ENCODE measurements around the gene TERB1.

Gene TERB1

DNA sequence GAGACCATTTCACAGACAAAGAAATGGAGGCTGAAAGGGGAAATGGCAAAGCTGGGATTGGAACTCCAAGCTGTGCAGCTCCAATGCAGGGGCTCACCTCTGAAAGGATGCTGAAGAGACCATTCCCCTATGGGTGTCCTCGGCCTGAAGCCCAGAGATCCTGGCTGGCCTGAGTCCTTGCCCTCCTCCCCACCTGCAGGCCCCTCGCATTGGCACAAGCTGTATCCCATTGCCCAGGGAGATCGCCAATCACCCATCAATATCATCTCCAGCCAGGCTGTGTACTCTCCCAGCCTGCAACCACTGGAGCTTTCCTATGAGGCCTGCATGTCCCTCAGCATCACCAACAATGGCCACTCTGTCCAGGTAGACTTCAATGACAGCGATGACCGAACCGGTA is 45.4 kb upstream of the TERB1 start:
- H3K27ac ChIP-seq = no peak overlapping the region
- TF ChIP-seq ZFX (IDR thresholded peaks at IDR 0.05) = no peak
- TF ChIP-seq, protein P1, sequence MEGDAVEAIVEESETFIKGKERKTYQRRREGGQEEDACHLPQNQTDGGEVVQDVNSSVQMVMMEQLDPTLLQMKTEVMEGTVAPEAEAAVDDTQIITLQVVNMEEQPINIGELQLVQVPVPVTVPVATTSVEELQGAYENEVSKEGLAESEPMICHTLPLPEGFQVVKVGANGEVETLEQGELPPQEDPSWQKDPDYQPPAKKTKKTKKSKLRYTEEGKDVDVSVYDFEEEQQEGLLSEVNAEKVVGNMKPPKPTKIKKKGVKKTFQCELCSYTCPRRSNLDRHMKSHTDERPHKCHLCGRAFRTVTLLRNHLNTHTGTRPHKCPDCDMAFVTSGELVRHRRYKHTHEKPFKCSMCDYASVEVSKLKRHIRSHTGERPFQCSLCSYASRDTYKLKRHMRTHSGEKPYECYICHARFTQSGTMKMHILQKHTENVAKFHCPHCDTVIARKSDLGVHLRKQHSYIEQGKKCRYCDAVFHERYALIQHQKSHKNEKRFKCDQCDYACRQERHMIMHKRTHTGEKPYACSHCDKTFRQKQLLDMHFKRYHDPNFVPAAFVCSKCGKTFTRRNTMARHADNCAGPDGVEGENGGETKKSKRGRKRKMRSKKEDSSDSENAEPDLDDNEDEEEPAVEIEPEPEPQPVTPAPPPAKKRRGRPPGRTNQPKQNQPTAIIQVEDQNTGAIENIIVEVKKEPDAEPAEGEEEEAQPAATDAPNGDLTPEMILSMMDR (conservative IDR thresholded peaks at IDR 0.05) = no peak

DNA sequence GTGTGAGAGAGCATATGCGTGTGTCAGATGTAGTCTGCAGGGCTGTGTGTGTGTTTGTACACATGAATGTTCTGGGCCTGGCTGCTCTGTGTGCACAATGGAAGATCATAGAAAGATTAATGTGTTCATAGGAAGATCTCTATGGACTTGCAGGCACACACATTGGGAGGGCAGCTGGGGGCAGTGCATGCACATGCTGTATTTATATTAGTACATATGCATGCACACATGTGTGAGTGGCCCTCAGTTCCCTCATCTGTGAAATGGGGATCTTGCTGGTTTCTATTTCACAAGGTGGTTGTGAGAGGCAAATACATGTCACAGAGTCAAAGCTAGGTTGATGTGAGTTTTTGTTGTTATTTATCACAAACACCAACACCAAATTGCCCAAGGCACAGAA is 44.9 kb upstream of the TERB1 start:
- no peak for TF ChIP-seq ZFX (IDR thresholded peaks at IDR 0.05)
- TF ChIP-seq, protein P1 (conservative IDR thresholded peaks at IDR 0.05) = no peak
- H3K27ac ChIP-seq = no peak overlapping the region

DNA sequence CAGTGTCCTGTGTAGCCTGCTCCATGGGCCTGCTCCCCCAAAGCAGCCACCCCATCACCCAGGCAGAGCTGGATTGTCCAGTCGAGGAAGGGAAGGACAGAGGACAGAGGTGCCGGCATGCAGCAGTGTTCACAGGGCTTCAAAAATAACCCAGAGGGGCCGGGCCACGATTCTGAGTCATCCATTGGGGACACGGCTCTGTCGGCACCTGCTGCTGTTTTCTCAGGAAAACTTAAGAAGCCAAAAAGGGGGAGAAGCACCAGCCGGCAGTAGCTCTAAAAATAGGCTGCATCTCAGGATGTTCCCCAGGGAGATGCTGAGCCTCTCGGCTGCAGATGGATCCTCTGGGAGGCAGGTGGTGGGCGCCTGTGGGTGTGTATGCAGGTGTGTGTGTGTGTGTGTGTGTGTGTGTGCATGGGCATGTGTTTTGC is 44.4 kb upstream of the TERB1 start:
- TF ChIP-seq, protein P1 (conservative IDR thresholded peaks at IDR 0.05) = no peak
- TF ChIP-seq ZFX (IDR thresholded peaks at IDR 0.05) = no peak
- no peak overlapping the region for H3K27ac ChIP-seq

DNA sequence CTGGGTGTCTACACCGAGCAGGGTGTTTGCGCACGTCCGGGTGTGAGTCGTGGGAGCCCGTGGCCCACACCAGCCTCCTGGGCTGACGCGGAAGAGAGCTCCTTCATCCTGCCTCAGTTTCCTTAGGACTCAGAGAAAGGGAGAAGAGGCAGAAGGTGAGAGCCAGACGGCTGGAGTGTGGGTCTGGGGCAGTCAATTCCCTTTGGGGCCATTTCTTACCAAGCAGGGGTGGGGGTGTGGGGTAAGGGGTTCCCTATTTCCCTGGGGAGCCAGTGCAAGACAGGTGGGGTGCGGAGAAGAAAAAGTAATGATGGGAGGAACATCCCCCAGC is 43.7 kb upstream of the TERB1 start:
- no peak overlapping the region for H3K27ac ChIP-seq
- TF ChIP-seq, protein P1 (conservative IDR thresholded peaks at IDR 0.05) = no peak
- TF ChIP-seq ZFX (IDR thresholded peaks at IDR 0.05) = no peak

DNA sequence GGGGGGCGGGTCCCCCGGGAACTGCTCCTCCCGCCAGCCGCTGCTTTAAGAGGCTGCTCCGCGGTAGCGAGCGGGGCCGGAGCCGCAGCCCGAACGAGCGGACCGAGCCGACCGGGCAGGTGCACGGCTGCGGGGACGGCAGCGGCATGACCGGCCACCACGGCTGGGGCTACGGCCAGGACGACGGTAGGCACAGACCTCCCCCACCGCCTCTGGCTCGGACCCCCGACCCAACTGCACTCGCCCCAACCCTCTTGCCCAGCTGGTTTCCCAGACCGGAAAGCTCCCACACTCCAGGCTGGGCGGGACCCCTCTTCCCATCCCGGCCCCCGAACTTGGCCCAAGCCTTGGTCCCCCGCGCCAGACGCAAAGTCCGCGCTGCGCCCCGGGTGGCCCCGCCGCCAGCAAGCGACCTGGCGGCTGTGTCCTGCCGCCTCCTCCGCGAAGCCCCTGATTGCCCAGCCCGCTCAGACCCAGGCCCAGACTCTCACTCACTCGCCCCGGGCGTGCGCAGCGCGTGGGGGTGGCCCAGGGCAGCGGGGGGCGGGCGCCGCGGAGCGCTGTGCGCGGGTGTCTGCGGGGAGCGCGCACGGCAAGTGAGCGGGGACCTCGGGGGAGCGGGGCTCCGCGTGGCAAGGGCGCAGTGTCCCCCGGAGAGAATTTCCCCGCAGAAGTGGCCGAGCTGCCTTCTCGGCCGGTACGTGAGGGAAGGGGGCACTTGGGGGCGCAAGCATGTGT is 43.1 kb upstream of the TERB1 start, which contains the start of gene CA7:
CA7 (plus strand) TSS at position 73 of the 738 bp plus-strand sequence; CDS start at position 147, 74 bp downstream.
- TF ChIP-seq, protein P1 (conservative IDR thresholded peaks at IDR 0.05) = no peak
- TF ChIP-seq ZFX (IDR thresholded peaks at IDR 0.05) = no peak
- H3K27ac ChIP-seq = no peak within 1 kb of the TSS

DNA sequence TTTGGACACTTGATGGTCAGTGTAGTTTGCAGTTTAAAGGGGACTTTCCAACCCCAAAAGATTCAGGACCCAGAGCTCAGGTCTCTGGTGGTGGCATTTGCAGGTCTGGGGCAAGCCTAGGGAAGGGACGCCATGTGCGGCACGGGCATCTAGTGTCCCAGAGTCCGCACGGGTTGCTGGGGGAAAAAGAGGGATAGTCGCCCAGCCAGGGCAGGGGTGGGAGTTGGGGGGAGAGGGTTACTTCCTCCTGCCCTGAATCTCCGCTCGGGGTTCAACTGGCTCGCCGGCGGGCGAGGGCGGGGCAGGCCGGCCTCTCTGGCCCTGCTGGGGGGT is 42.6 kb upstream of the TERB1 start:
- no peak overlapping the region for H3K27ac ChIP-seq

DNA sequence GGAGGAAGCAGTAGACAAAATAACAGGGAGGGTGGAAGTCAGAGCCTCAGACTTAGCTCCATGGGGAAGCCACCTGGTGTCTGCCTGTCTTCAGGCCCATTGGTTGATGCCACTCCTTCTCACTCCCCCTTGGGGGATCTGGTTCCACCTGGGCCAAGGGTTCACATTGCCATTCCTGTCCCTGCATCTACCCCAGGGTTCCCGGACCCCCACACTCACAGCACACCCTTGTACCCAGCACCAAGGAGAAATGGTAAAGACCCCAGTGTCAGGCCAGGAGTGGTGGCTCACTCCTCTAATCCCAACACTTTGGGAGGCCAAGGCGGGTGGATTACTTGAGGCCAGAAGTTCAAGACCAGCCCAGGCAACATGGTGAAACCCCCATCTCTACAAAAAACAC is 41.8 kb upstream of the TERB1 start:
- TF ChIP-seq, protein P1 (conservative IDR thresholded peaks at IDR 0.05) = no peak
- TF ChIP-seq ZFX (IDR thresholded peaks at IDR 0.05) = no peak
- H3K27ac ChIP-seq = no peak overlapping the region

More for the DNA sequence above, 42.6 kb upstream of the TERB1 start:
- TF ChIP-seq, protein P1 (conservative IDR thresholded peaks at IDR 0.05) = no peak
- no peak for TF ChIP-seq ZFX (IDR thresholded peaks at IDR 0.05)
